ENCODE measurements around the gene TRPV2. TPM values are rescaled to one million over a fixed set of nuclear protein-coding genes. Genes with fewer than 3 reads are reported as not detected.

Gene TRPV2
- total RNA-seq, 1 donor from 2014 or later: 6.7 TPM

GRCh38 chr17:16443511-16444257, 28.3 kb downstream of the TRPV2 start:
- Histone ChIP-seq H3K27ac (replicated peaks) (no peak overlapping the region), H3K4me1 (peaks cover 67% of the 10 kb centered on the region), H3K4me3 (no peak overlapping the region), H3K9me3 (replicated peaks) (no peaks in the 10 kb centered on the region), H3K36me3 (peaks cover 60% of the 10 kb centered on the region), H3K27me3 (ENCODE audit: low read depth) (no peaks in the 10 kb centered on the region)
- no peak for DNase-seq
- TF ChIP-seq CTCF (IDR thresholded peaks at IDR 0.05; ENCODE audit: borderline replicate concordance): no peak
- intact Hi-C loops (cut with micrococcal nuclease): loop anchor here (10.0 kb wide), 1 partner anchor 59 kb away; the partner anchor contains the start of gene UBB

GRCh38 chr17:16444258-16444886, 29.0 kb downstream of the TRPV2 start:
- no peak for TF ChIP-seq CTCF (IDR thresholded peaks at IDR 0.05; ENCODE audit: borderline replicate concordance)
- H3K9me3 ChIP-seq (replicated peaks): no peaks in the 10 kb centered on the region
- no peaks in the 10 kb centered on the region for H3K27me3 ChIP-seq (ENCODE audit: low read depth)
- peaks cover 62% of the 10 kb centered on the region for H3K4me1 ChIP-seq
- intact Hi-C loops (cut with micrococcal nuclease): loop anchor here (10.0 kb wide), 1 partner anchor 60 kb away; the partner anchor contains the start of gene UBB
- H3K4me3 ChIP-seq: no peak overlapping the region
- DNase-seq: no peak
- peaks cover 65% of the 10 kb centered on the region for H3K36me3 ChIP-seq
- H3K27ac ChIP-seq (replicated peaks): peak overlapping the region; percentile 64

GRCh38 chr17:16446338-16446983, 31.1 kb downstream of the TRPV2 start:
- Histone ChIP-seq H3K27me3 (ENCODE audit: low read depth) (no peaks in the 10 kb centered on the region), H3K27ac (replicated peaks) (peak overlapping the region; percentile 64), H3K4me3 (no peak overlapping the region), H3K9me3 (replicated peaks) (no peaks in the 10 kb centered on the region), H3K36me3 (peaks cover 52% of the 10 kb centered on the region), H3K4me1 (peaks cover 41% of the 10 kb centered on the region)
- DNase-seq: no peak
- no peak for TF ChIP-seq CTCF (IDR thresholded peaks at IDR 0.05; ENCODE audit: borderline replicate concordance)
- intact Hi-C loops (cut with micrococcal nuclease): loop anchor here (10.0 kb wide), 1 partner anchor 62 kb away; the partner anchor contains the start of gene UBB

- DNase-seq: no peak
- no peak for TF ChIP-seq CTCF (IDR thresholded peaks at IDR 0.05; ENCODE audit: borderline replicate concordance)
- H3K27ac ChIP-seq (replicated peaks): no peak overlapping the region
- H3K4me3 ChIP-seq: no peak overlapping the region
- peaks cover 30% of the 10 kb centered on the region for H3K4me1 ChIP-seq
- peaks cover 39% of the 10 kb centered on the region for H3K36me3 ChIP-seq
- H3K9me3 ChIP-seq (replicated peaks): no peaks in the 10 kb centered on the region
- no peaks in the 10 kb centered on the region for H3K27me3 ChIP-seq (ENCODE audit: low read depth)
- intact Hi-C loops (cut with micrococcal nuclease): loop anchor here (10.0 kb wide), 1 partner anchor 63 kb away; the partner anchor contains the start of gene UBB
Observed at GRCh38 chr17:16447676-16448075, 32.3 kb downstream of the TRPV2 start.

GRCh38 chr17:16448490-16448889, 33.1 kb downstream of the TRPV2 start:
- Histone ChIP-seq H3K4me1 (peaks cover 22% of the 10 kb centered on the region), H3K27me3 (ENCODE audit: low read depth) (no peaks in the 10 kb centered on the region), H3K4me3 (no peak overlapping the region), H3K27ac (replicated peaks) (no peak overlapping the region), H3K9me3 (replicated peaks) (no peaks in the 10 kb centered on the region), H3K36me3 (peaks cover 31% of the 10 kb centered on the region)
- intact Hi-C loops (cut with micrococcal nuclease): loop anchor here (10.0 kb wide), 1 partner anchor 64 kb away; the partner anchor contains the start of gene UBB
- DNase-seq: no peak
- no peak for TF ChIP-seq CTCF (IDR thresholded peaks at IDR 0.05; ENCODE audit: borderline replicate concordance)

Data from left ventricle myocardium inferior (tissue), 1 donor.